ENCODE data around the gene HUNK.

DNA sequence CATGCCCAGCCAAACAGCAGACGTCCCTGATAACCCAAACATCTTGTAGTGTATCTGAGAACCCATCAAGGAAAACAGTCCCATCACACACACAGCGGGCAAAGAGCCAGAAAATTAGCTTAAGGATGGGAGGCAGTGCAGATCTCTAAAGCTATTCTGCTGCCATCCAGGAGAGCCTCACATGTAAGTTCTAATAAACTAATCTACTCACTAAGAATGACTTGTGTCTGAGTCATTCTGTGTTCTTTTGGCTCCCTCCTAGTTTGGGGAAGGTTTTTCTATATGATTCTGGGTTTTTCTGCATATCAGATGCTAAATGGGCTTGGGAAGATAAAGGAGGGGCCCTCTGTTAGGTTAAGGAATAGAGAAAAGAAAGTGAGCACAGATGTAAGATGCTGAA, 162.8 kb downstream of the HUNK start:
- no peak for TF ChIP-seq POLR2A (IDR thresholded peaks at IDR 0.05)
- TF ChIP-seq, protein P1, sequence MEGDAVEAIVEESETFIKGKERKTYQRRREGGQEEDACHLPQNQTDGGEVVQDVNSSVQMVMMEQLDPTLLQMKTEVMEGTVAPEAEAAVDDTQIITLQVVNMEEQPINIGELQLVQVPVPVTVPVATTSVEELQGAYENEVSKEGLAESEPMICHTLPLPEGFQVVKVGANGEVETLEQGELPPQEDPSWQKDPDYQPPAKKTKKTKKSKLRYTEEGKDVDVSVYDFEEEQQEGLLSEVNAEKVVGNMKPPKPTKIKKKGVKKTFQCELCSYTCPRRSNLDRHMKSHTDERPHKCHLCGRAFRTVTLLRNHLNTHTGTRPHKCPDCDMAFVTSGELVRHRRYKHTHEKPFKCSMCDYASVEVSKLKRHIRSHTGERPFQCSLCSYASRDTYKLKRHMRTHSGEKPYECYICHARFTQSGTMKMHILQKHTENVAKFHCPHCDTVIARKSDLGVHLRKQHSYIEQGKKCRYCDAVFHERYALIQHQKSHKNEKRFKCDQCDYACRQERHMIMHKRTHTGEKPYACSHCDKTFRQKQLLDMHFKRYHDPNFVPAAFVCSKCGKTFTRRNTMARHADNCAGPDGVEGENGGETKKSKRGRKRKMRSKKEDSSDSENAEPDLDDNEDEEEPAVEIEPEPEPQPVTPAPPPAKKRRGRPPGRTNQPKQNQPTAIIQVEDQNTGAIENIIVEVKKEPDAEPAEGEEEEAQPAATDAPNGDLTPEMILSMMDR (IDR thresholded peaks at IDR 0.05): no peak

Data from right lobe of liver (tissue), 4 donors.